ENCODE data around the gene MLPH.

The MLPH gene

DNA sequence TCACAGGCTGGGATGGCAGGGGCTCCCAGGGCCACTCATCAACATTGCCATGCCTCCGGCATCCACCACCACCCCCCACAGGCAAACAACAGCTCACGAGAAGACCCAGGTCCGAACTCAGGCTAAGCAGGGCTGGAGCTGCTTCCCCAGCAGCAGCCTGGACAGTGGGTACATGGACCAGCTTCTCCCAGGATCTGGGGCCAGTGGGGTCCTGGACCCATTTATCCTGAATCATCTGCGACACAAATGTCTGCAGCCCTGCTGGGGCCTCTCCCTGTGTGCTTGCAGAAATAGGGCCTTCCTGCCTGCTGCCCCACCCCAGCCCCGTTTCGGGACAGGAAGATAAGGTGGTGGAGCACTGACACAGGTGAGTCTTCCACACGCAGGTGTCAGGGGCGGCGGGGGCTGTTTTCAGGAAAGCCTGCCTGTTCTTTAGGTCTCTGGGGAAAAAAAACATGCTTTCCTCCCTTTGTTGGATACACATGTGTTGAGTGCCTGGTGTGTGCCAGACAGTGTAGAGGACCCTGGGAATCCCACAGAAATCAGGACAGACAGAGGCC, 83.8 kb downstream of the MLPH start:
- H3K4me3 ChIP-seq (ENCODE audit: low read depth, low read length), result no peak overlapping the region
- TF ChIP-seq, protein P1, sequence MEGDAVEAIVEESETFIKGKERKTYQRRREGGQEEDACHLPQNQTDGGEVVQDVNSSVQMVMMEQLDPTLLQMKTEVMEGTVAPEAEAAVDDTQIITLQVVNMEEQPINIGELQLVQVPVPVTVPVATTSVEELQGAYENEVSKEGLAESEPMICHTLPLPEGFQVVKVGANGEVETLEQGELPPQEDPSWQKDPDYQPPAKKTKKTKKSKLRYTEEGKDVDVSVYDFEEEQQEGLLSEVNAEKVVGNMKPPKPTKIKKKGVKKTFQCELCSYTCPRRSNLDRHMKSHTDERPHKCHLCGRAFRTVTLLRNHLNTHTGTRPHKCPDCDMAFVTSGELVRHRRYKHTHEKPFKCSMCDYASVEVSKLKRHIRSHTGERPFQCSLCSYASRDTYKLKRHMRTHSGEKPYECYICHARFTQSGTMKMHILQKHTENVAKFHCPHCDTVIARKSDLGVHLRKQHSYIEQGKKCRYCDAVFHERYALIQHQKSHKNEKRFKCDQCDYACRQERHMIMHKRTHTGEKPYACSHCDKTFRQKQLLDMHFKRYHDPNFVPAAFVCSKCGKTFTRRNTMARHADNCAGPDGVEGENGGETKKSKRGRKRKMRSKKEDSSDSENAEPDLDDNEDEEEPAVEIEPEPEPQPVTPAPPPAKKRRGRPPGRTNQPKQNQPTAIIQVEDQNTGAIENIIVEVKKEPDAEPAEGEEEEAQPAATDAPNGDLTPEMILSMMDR (IDR thresholded peaks at IDR 0.05; ENCODE audit: low read depth, low read length), result no peak

DNA sequence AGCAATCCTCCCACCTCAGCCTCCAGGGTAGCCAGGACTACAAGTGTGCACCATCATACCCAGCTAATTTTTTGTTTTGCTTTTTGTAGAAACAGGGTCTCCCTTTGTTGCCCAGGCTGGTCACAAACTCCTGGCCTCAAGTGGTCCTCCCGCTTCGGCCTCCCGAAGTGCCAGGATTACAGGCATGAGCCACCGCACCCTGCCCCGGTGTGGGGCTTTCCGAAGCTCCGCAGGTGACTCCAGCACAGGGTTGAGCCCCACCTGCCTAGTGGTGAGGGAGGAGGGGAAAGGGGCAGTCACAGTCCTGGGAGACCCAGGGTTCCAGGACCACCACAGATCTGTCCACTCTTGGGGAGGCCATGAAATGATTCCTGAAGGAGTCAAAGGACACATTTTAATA, 84.5 kb downstream of the MLPH start:
- TF ChIP-seq, protein P1 (IDR thresholded peaks at IDR 0.05; ENCODE audit: low read depth, low read length), result no peak

DNA sequence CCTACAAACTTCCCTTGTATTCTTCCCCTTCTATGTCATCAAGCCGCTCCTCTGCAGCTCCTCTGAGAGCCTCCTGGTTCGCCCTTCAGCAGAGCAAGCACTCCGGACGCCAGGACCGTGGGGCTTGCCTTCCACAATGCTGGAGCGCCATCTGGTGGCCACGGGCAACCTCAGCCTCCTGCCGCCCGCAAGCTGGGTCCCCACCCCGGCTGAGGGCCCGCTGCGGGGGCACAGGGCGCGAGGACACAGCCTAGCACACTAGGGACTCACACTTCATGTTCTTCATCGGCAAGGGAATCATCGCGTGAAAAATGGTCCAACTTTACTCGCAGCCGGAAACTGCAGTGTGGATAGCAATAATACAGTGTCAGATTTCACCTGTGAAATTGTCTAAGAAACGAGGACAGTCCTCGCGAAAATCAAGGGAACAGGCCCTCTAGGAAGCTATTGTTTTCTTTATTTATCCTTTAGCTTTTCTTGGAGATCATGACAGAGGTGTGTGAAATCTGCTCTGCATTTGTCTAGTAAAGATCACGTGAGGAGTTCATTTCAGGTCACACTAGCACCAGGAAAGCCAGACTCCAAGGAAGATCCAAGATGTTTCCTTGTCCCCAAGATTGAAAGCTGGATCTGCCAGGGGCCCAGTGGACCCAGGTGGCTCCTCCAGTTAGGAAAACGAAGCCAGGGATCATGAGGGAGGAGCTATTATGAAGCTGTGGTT, 85.1 kb downstream of the MLPH start:
- TF ChIP-seq, protein P1 (IDR thresholded peaks at IDR 0.05; ENCODE audit: low read depth, low read length), result peak; percentile 97
- H3K4me3 ChIP-seq (ENCODE audit: low read depth, low read length), result peak overlapping the region; percentile 18; the same call in 1 of the 2 replicates

More for the DNA sequence above, 84.5 kb downstream of the MLPH start:
- H3K4me3 ChIP-seq (ENCODE audit: low read depth, low read length), result no peak overlapping the region

DNA sequence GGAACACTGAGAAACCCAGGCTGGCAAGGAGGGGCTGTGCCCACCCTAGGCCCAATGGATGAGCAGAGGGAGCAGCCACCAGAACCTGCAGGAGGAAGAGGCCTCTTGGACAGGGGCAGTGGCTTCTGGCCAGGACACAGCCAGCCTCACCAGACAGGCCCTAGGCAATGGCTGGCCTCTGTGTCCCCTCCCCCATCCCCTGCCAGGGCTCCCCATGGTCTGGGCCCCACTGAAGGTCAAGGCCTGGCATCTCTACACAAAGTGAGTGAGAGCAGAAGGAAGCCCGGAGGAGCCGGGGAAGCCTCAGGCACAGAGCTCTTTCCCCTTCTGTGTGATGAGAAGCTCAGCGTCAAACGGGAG, 85.7 kb downstream of the MLPH start:
- TF ChIP-seq, protein P1 (IDR thresholded peaks at IDR 0.05; ENCODE audit: low read depth, low read length), result no peak

DNA sequence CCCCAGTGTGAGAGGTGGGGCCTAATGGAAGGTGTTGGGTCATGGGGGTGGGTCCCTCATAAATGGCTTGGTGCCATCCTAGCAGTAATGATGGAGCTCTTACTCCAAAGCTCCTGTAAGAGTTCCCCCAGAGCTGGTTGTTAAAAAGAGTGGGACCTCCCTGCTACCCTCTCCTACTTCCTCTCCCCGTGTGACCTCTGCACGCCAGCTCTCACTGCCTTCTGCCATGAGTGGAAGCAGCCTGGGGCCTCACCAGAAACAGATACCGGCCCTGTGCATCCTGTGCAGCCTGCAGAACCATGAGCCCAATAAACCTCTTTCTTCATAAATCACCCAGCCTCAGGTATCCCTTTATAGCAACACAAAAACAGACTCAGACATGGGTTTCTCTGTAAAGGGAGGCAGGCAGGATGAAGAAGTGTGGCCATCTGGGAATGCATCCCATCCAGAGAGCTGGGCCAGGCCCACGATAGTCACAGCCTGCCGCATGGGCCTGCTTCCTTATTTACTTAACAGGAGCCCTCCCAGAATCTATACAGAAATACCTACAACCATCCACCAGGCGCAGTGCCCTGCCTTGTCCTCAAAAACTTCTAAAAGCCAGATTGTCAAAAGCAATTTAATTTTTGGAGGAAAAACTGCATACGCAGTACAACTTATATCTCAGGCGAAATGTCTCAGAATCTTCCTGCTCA, 86.8 kb downstream of the MLPH start:
- TF ChIP-seq, protein P1 (IDR thresholded peaks at IDR 0.05; ENCODE audit: low read depth, low read length), result no peak

More for the DNA sequence above, 85.7 kb downstream of the MLPH start:
- no peak overlapping the region for H3K4me3 ChIP-seq (ENCODE audit: low read depth, low read length)

DNA sequence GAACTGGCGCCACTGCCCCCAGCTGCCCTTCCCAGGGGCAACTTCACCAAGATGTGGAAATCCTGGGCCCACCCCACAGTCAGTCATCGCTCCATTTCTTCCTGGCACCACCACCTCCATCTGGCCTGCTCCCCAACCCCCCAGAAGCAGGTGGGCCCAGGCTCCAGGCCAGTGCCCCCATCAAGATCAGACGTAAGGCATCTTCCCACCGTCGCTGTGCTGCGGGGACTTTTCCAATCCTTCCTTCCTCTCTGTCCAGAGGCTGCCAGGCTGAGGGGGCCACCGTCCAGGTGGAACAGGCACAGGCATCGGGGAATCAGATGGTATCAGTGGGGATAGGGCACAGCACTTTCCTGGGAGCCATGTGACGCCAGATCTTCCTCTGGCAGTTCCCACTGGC, 87.4 kb downstream of the MLPH start:
- TF ChIP-seq, protein P1 (IDR thresholded peaks at IDR 0.05; ENCODE audit: low read depth, low read length), result no peak
- H3K4me3 ChIP-seq (ENCODE audit: low read depth, low read length), result no peak overlapping the region

More for the DNA sequence above, 86.8 kb downstream of the MLPH start:
- H3K4me3 ChIP-seq (ENCODE audit: low read depth, low read length), result no peak overlapping the region
